ENCODE measurements around the gene EREG.
A peak's percentile ranks its signal among the peaks of the same experiment; 100 is the strongest.

The EREG gene

GRCh38 chr4:74431113-74431826 is 66.3 kb downstream of the EREG start:
- TF ChIP-seq, protein P1, sequence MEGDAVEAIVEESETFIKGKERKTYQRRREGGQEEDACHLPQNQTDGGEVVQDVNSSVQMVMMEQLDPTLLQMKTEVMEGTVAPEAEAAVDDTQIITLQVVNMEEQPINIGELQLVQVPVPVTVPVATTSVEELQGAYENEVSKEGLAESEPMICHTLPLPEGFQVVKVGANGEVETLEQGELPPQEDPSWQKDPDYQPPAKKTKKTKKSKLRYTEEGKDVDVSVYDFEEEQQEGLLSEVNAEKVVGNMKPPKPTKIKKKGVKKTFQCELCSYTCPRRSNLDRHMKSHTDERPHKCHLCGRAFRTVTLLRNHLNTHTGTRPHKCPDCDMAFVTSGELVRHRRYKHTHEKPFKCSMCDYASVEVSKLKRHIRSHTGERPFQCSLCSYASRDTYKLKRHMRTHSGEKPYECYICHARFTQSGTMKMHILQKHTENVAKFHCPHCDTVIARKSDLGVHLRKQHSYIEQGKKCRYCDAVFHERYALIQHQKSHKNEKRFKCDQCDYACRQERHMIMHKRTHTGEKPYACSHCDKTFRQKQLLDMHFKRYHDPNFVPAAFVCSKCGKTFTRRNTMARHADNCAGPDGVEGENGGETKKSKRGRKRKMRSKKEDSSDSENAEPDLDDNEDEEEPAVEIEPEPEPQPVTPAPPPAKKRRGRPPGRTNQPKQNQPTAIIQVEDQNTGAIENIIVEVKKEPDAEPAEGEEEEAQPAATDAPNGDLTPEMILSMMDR (IDR thresholded peaks at IDR 0.05; ENCODE audit: low read length, missing control alignments), result no peak
- no peak overlapping the region for H3K4me3 ChIP-seq (replicated peaks; ENCODE audit: low read depth, low read length)
- peak; percentile 96 for DNase-seq (ENCODE audit: low read depth)

GRCh38 chr4:74433043-74433442 is 68.1 kb downstream of the EREG start:
- DNase-seq (ENCODE audit: low read depth), result peak; percentile 68
- TF ChIP-seq, protein P1 (IDR thresholded peaks at IDR 0.05; ENCODE audit: low read length, missing control alignments), result no peak
- no peak overlapping the region for H3K4me3 ChIP-seq (replicated peaks; ENCODE audit: low read depth, low read length)

GRCh38 chr4:74433541-74434172 is 68.7 kb downstream of the EREG start:
- no peak overlapping the region for H3K4me3 ChIP-seq (replicated peaks; ENCODE audit: low read depth, low read length)
- TF ChIP-seq, protein P1 (IDR thresholded peaks at IDR 0.05; ENCODE audit: low read length, missing control alignments), result no peak
- DNase-seq (ENCODE audit: low read depth), result no peak

- TF ChIP-seq, protein P1 (IDR thresholded peaks at IDR 0.05; ENCODE audit: low read length, missing control alignments), result no peak
- H3K4me3 ChIP-seq (replicated peaks; ENCODE audit: low read depth, low read length), result no peak overlapping the region
- no peak for DNase-seq (ENCODE audit: low read depth)
Observed at GRCh38 chr4:74435296-74435695, 70.4 kb downstream of the EREG start.

- no peak overlapping the region for H3K4me3 ChIP-seq (replicated peaks; ENCODE audit: low read depth, low read length)
- TF ChIP-seq, protein P1 (IDR thresholded peaks at IDR 0.05; ENCODE audit: low read length, missing control alignments), result no peak
- DNase-seq (ENCODE audit: low read depth), result no peak
Observed at GRCh38 chr4:74437866-74438265, 72.9 kb downstream of the EREG start.

Measured in fibroblast of pulmonary artery (primary cell).